ENCODE measurements around the gene KLHL13.

Gene KLHL13

DNA sequence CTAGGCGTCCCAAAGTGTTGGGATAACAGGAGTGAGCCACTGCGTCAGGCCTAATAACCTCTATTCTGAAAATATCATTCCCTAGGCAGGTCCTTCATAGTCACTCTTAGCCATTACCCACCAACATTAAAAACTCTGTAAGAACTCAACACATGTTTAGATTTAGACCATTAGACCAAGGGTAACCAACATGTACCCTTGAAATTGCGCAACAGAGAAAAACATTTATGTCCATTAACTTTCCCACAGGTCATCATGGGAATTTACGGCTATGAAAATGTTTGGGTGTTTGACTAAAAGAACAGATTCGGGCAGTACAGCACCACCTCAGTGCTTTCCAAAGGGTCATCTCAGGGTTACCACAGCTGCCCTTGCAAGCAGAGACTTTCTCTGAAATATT is 7.5 kb downstream of the KLHL13 start:
- TF ChIP-seq, protein P1, sequence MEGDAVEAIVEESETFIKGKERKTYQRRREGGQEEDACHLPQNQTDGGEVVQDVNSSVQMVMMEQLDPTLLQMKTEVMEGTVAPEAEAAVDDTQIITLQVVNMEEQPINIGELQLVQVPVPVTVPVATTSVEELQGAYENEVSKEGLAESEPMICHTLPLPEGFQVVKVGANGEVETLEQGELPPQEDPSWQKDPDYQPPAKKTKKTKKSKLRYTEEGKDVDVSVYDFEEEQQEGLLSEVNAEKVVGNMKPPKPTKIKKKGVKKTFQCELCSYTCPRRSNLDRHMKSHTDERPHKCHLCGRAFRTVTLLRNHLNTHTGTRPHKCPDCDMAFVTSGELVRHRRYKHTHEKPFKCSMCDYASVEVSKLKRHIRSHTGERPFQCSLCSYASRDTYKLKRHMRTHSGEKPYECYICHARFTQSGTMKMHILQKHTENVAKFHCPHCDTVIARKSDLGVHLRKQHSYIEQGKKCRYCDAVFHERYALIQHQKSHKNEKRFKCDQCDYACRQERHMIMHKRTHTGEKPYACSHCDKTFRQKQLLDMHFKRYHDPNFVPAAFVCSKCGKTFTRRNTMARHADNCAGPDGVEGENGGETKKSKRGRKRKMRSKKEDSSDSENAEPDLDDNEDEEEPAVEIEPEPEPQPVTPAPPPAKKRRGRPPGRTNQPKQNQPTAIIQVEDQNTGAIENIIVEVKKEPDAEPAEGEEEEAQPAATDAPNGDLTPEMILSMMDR (conservative IDR thresholded peaks at IDR 0.05; ENCODE audit: low read depth, low read length), result no peak
- Histone ChIP-seq H3K9ac (no peak overlapping the region), H3K36me3 (ENCODE audit: insufficient read depth) (no peaks in the 10 kb centered on the region), H3K4me1 (ENCODE audit: low read depth, poor library complexity, severe bottlenecking) (no peaks in the 10 kb centered on the region), H3K4me2 (no peak overlapping the region), H3K27ac (no peak overlapping the region), H2AFZ (ENCODE audit: low read depth) (no peak overlapping the region), H3K27me3 (ENCODE audit: insufficient read depth, low read depth) (no peaks in the 10 kb centered on the region), H3K4me3 (IDR thresholded peaks at IDR 0.05; ENCODE audit: insufficient read depth, low read depth, low read length) (no peak overlapping the region), H4K20me1 (ENCODE audit: insufficient read depth) (no peaks in the 10 kb centered on the region), H3K79me2 (ENCODE audit: insufficient read depth, low read depth) (no peaks in the 10 kb centered on the region)

DNA sequence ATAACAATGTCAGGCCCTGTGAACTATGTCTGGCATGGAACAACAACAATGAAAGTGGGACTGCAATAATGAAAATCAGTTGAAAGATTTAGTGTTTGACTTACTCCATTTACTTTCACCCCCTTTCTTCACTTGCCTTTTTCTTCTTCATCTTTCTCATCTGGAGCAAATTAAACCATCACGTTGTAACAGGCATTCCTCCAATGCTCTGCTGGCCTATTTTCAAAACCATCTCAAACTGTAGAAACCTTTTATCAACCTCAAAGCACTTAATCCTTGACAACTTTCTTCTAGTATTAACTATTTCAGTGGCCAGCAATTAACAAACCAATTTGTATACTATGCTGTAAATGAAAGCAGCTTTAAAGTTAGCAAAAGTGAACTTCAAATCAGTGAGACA is 8.3 kb downstream of the KLHL13 start:
- Histone ChIP-seq H3K4me1 (ENCODE audit: low read depth, poor library complexity, severe bottlenecking) (no peaks in the 10 kb centered on the region), H4K20me1 (ENCODE audit: insufficient read depth) (no peaks in the 10 kb centered on the region), H3K27ac (no peak overlapping the region), H3K9ac (no peak overlapping the region), H3K79me2 (ENCODE audit: insufficient read depth, low read depth) (no peaks in the 10 kb centered on the region), H3K27me3 (ENCODE audit: insufficient read depth, low read depth) (no peaks in the 10 kb centered on the region), H3K36me3 (ENCODE audit: insufficient read depth) (no peaks in the 10 kb centered on the region), H3K4me2 (no peak overlapping the region), H3K4me3 (IDR thresholded peaks at IDR 0.05; ENCODE audit: insufficient read depth, low read depth, low read length) (no peak overlapping the region), H2AFZ (ENCODE audit: low read depth) (no peak overlapping the region)
- TF ChIP-seq, protein P1 (conservative IDR thresholded peaks at IDR 0.05; ENCODE audit: low read depth, low read length), result no peak

DNA sequence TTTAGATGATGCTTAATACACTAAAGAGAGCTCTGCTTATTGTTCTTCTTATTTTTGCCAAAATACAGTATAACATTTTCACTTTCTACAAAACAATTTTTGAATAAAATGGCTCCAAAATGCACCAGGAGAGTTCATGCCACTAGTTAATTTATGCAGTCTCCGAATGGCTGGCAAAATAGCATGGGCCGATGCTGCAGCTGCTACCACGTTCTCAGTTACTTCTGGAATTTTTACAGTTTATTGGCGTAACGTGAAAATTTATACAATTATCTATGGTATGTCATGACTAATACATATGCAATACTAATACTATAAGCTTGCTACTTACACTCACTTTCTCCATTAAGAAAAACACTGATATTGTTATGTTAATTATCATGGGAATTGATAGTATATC is 16.5 kb downstream of the KLHL13 start:
- H4K20me1 ChIP-seq (ENCODE audit: insufficient read depth), result no peaks in the 10 kb centered on the region
- H3K27me3 ChIP-seq (ENCODE audit: insufficient read depth, low read depth), result no peaks in the 10 kb centered on the region
- H3K4me1 ChIP-seq (ENCODE audit: low read depth, poor library complexity, severe bottlenecking), result no peaks in the 10 kb centered on the region
- H2AFZ ChIP-seq (ENCODE audit: low read depth), result no peak overlapping the region
- H3K4me3 ChIP-seq (IDR thresholded peaks at IDR 0.05; ENCODE audit: insufficient read depth, low read depth, low read length), result no peak overlapping the region
- H3K36me3 ChIP-seq (ENCODE audit: insufficient read depth), result no peaks in the 10 kb centered on the region
- TF ChIP-seq, protein P1 (conservative IDR thresholded peaks at IDR 0.05; ENCODE audit: low read depth, low read length), result no peak
- H3K27ac ChIP-seq, result no peak overlapping the region
- H3K79me2 ChIP-seq (ENCODE audit: insufficient read depth, low read depth), result no peaks in the 10 kb centered on the region
- no peak overlapping the region for H3K9ac ChIP-seq
- no peak overlapping the region for H3K4me2 ChIP-seq

DNA sequence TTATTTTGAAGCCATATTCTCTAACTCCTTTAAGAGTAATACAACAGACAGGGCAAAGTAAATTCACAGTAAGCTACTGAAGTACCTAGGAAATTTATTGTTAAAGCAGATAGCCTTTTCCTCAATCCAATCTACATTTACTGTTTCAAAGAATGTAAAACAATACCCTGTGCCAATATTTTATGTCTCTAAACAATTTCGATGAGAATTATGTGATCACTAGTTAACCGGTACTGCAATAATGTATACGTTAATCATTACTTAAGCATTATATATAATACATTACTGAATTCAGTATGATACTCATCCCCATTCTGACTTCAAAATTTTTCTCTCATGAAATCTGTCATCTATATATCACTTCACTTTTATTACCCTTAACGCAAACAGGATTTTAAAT is 28.5 kb downstream of the KLHL13 start:
- no peak overlapping the region for H3K4me3 ChIP-seq (IDR thresholded peaks at IDR 0.05; ENCODE audit: insufficient read depth, low read depth, low read length)
- H3K4me1 ChIP-seq (ENCODE audit: low read depth, poor library complexity, severe bottlenecking), result no peaks in the 10 kb centered on the region
- H3K36me3 ChIP-seq (ENCODE audit: insufficient read depth), result no peaks in the 10 kb centered on the region
- no peak overlapping the region for H3K27ac ChIP-seq
- no peaks in the 10 kb centered on the region for H4K20me1 ChIP-seq (ENCODE audit: insufficient read depth)
- TF ChIP-seq, protein P1 (conservative IDR thresholded peaks at IDR 0.05; ENCODE audit: low read depth, low read length), result no peak
- H3K4me2 ChIP-seq, result no peak overlapping the region
- H3K27me3 ChIP-seq (ENCODE audit: insufficient read depth, low read depth), result no peaks in the 10 kb centered on the region
- H3K79me2 ChIP-seq (ENCODE audit: insufficient read depth, low read depth), result no peaks in the 10 kb centered on the region
- H2AFZ ChIP-seq (ENCODE audit: low read depth), result no peak overlapping the region
- no peak overlapping the region for H3K9ac ChIP-seq

DNA sequence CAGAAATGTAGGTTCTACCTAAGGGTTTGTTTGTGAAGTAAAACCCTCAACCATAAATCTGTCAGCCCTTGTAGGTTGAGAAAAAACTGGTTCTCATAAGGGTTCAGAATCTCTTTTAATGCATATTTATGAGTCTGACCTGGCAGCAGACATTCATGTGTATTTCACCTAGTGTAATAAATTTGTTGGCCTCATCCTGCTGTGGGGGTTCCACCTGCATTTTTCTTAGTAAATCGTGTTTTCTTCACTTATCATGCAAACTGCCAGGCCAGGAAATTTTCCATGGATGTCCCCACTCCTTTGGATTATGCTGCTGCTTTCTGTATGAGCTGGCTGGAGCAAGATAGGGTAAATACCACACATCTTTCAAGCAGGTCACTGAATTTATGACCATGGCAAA is 42.4 kb downstream of the KLHL13 start:
- H3K4me3 ChIP-seq (IDR thresholded peaks at IDR 0.05; ENCODE audit: insufficient read depth, low read depth, low read length), result no peak overlapping the region
- TF ChIP-seq, protein P1 (conservative IDR thresholded peaks at IDR 0.05; ENCODE audit: low read depth, low read length), result no peak
- H3K27me3 ChIP-seq (ENCODE audit: insufficient read depth, low read depth), result no peaks in the 10 kb centered on the region
- H3K9ac ChIP-seq, result no peak overlapping the region
- no peaks in the 10 kb centered on the region for H3K79me2 ChIP-seq (ENCODE audit: insufficient read depth, low read depth)
- H3K4me1 ChIP-seq (ENCODE audit: low read depth, poor library complexity, severe bottlenecking), result no peaks in the 10 kb centered on the region
- no peak overlapping the region for H3K4me2 ChIP-seq
- no peak overlapping the region for H3K27ac ChIP-seq
- H2AFZ ChIP-seq (ENCODE audit: low read depth), result no peak overlapping the region
- no peaks in the 10 kb centered on the region for H3K36me3 ChIP-seq (ENCODE audit: insufficient read depth)
- no peaks in the 10 kb centered on the region for H4K20me1 ChIP-seq (ENCODE audit: insufficient read depth)
